MM.1S (cell line): ENCODE results near the gene GREB1.

Source experiments
- DNase-seq: peaks from one replicate; pipeline ENCODE4 v3.0.0-alpha.2; 2015
- H2AFZ ChIP-seq: fragments of 300-600 bp; sonication (generic); 2 replicates; pipeline ENCODE4 v1.6.0; 2016; ENCODE audit warnings: antibody characterized with exemption, low read length
- H3F3A ChIP-seq: fragments of 300-600 bp; sonication (generic); 2 replicates; pipeline ENCODE4 v1.6.1; 2016; ENCODE audit warnings: mild to moderate bottlenecking, antibody characterized with exemption, low read length, moderate library complexity, mixed read lengths; ENCODE audit not compliant: insufficient read depth
- H3K27ac ChIP-seq: fragments of 300-600 bp; sonication (generic); 2 replicates; pipeline ENCODE4 v1.5.1; 2016; ENCODE audit warnings: mild to moderate bottlenecking, low read length
- H3K27me3 ChIP-seq: fragments of 300-600 bp; sonication (generic); replicated peaks from 2 replicates; pipeline ENCODE4 v1.6.0; 2016; ENCODE audit warnings: low read length; ENCODE audit not compliant: insufficient read depth
- H3K36me3 ChIP-seq: fragments of 300-600 bp; sonication (generic); replicated peaks from 2 replicates; pipeline ENCODE4 v1.6.1; 2016; ENCODE audit warnings: mild to moderate bottlenecking, low read length, mixed read lengths; ENCODE audit not compliant: insufficient read depth
- H3K4me1 ChIP-seq: fragments of 300-600 bp; sonication (generic); 2 replicates; pipeline ENCODE4 v1.6.1; 2016; ENCODE audit warnings: low read length, mixed read lengths
- H3K4me2 ChIP-seq: fragments of 300-600 bp; sonication (generic); 2 replicates; pipeline ENCODE4 v1.6.0; 2016; ENCODE audit warnings: low read depth, low read length
- H3K4me3 ChIP-seq: fragments of 300-600 bp; sonication (generic); 2 replicates; pipeline ENCODE4 v1.5.1; 2016; ENCODE audit warnings: low read length, mixed read lengths
- H3K79me2 ChIP-seq: fragments of 300-600 bp; sonication (generic); 2 replicates; pipeline ENCODE4 v1.6.1; 2016; ENCODE audit warnings: mixed run types, low read length, mixed read lengths
- H3K9ac ChIP-seq: fragments of 300-600 bp; sonication (generic); 2 replicates; pipeline ENCODE4 v1.6.1; 2016; ENCODE audit warnings: low read length, mixed read lengths
- H3K9me2 ChIP-seq: fragments of 300-600 bp; sonication (generic); replicated peaks from 2 replicates; pipeline ENCODE4 v1.6.1; 2016; ENCODE audit warnings: mild to moderate bottlenecking, low read length, mixed read lengths; ENCODE audit not compliant: insufficient read depth
- H3K9me3 ChIP-seq: fragments of 300-600 bp; sonication (generic); replicated peaks from 2 replicates; pipeline ENCODE4 v1.6.1; 2016; ENCODE audit warnings: mild to moderate bottlenecking, low read length, mixed read lengths; ENCODE audit not compliant: insufficient read depth
- H4K20me1 ChIP-seq: fragments of 300-600 bp; sonication (generic); 2 replicates; pipeline ENCODE4 v1.6.1; 2016; ENCODE audit warnings: mild to moderate bottlenecking, low read length, moderate library complexity, mixed read lengths; ENCODE audit not compliant: insufficient read depth
- EZH2 ChIP-seq: fragments of 300-600 bp; sonication (generic); optimal IDR thresholded peaks from 2 replicates; pipeline ENCODE3; 2017; ENCODE audit warnings: low read depth, mild to moderate bottlenecking, antibody characterized with exemption, low read length, mixed read lengths
- EZH2phosphoT487 ChIP-seq: fragments of 300-600 bp; sonication (generic); IDR thresholded peaks from 2 replicates; pipeline ENCODE4 v1.6.1; 2018; ENCODE audit warnings: antibody characterized with exemption, low read length
- TF ChIP-seq, protein P1 (sequence below): fragments of 300-600 bp; sonication (generic); IDR thresholded peaks from 2 replicates; pipeline ENCODE4 v1.5.1; 2016; ENCODE audit warnings: antibody characterized with exemption, low read length, mixed read lengths

The GREB1 gene

GRCh38 chr2:11580697-11581096 is 46.9 kb downstream of the GREB1 start:
- Histone ChIP-seq H4K20me1 (no peaks in the 10 kb centered on the region), H3K4me3 (no peak overlapping the region), H3K27ac (no peak overlapping the region), H3K4me1 (no peaks in the 10 kb centered on the region), H2AFZ (no peak overlapping the region), H3K4me2 (no peak overlapping the region), H3K36me3 (no peaks in the 10 kb centered on the region), H3K79me2 (no peaks in the 10 kb centered on the region), H3F3A (no peaks in the 10 kb centered on the region), H3K27me3 (no peaks in the 10 kb centered on the region), H3K9me2 (no peaks in the 10 kb centered on the region), H3K9me3 (no peaks in the 10 kb centered on the region), H3K9ac (no peak overlapping the region)
- no peak for DNase-seq
- TF ChIP-seq EZH2 (no peak), EZH2phosphoT487 (no peak)
- TF ChIP-seq, protein P1, sequence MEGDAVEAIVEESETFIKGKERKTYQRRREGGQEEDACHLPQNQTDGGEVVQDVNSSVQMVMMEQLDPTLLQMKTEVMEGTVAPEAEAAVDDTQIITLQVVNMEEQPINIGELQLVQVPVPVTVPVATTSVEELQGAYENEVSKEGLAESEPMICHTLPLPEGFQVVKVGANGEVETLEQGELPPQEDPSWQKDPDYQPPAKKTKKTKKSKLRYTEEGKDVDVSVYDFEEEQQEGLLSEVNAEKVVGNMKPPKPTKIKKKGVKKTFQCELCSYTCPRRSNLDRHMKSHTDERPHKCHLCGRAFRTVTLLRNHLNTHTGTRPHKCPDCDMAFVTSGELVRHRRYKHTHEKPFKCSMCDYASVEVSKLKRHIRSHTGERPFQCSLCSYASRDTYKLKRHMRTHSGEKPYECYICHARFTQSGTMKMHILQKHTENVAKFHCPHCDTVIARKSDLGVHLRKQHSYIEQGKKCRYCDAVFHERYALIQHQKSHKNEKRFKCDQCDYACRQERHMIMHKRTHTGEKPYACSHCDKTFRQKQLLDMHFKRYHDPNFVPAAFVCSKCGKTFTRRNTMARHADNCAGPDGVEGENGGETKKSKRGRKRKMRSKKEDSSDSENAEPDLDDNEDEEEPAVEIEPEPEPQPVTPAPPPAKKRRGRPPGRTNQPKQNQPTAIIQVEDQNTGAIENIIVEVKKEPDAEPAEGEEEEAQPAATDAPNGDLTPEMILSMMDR: no peak

DNA sequence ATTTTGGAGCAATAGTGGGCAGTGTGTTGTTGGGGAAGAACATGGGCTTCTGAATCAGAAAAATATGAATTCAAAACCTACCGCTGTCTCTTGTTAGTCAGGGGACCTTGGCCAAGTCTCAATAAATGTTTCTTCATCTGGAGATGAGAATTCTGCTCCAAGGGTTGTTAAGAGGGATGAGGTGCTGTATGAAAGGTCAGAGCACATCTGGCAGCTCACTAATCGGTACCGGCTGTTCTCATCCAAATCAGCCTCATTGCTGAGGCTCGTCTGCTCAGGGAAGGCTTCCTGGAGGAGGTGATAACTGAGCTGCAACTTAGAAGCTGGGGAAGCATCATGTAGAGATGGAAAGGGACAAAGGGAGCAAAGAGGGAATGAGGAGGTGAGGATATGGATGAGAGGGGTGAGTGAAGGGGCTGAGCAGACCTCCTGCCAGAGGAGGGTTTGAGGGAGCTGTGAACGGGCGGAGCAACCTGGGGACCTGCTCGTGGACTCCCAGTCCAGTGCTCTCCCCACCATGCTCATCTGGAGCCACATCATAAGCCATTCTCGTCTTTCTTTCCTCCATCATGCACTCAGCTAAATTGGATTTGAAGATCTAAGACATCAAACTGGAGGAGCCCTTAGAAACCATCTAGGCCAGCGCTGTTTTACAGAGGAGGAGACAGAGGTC is 47.4 kb downstream of the GREB1 start:
- H3K4me2 ChIP-seq: no peak overlapping the region
- no peaks in the 10 kb centered on the region for H3K36me3 ChIP-seq
- H3K9me2 ChIP-seq: no peaks in the 10 kb centered on the region
- H3F3A ChIP-seq: no peaks in the 10 kb centered on the region
- no peak overlapping the region for H3K27ac ChIP-seq
- H3K27me3 ChIP-seq: no peaks in the 10 kb centered on the region
- no peak for DNase-seq
- TF ChIP-seq EZH2: no peak
- TF ChIP-seq, protein P1: no peak
- H3K4me3 ChIP-seq: no peak overlapping the region
- H3K4me1 ChIP-seq: no peaks in the 10 kb centered on the region
- H3K79me2 ChIP-seq: no peaks in the 10 kb centered on the region
- no peak overlapping the region for H2AFZ ChIP-seq
- H3K9ac ChIP-seq: no peak overlapping the region
- no peaks in the 10 kb centered on the region for H3K9me3 ChIP-seq
- H4K20me1 ChIP-seq: no peaks in the 10 kb centered on the region

GRCh38 chr2:11581797-11582611 is 48.2 kb downstream of the GREB1 start:
- no peak overlapping the region for H3K27ac ChIP-seq
- no peak overlapping the region for H3K9ac ChIP-seq
- TF ChIP-seq, protein P1: no peak
- no peak for DNase-seq
- no peaks in the 10 kb centered on the region for H3K27me3 ChIP-seq
- no peak overlapping the region for H3K4me3 ChIP-seq
- no peak overlapping the region for H2AFZ ChIP-seq
- no peaks in the 10 kb centered on the region for H3K9me3 ChIP-seq
- no peak overlapping the region for H3K4me2 ChIP-seq
- no peaks in the 10 kb centered on the region for H3K4me1 ChIP-seq
- no peaks in the 10 kb centered on the region for H3F3A ChIP-seq
- H3K9me2 ChIP-seq: no peaks in the 10 kb centered on the region
- H3K79me2 ChIP-seq: no peaks in the 10 kb centered on the region
- no peaks in the 10 kb centered on the region for H3K36me3 ChIP-seq
- no peaks in the 10 kb centered on the region for H4K20me1 ChIP-seq
